SHP77 treated with DMSO at 0.1 percent for 48 hours (cell line): ENCODE measurements around the gene ATP6V0C.

ENCODE experiments used
- DNase-seq: peaks from one replicate; lab custom pipeline; 2025; lab: John Stamatoyannopoulos, UW

The ATP6V0C gene

DNA sequence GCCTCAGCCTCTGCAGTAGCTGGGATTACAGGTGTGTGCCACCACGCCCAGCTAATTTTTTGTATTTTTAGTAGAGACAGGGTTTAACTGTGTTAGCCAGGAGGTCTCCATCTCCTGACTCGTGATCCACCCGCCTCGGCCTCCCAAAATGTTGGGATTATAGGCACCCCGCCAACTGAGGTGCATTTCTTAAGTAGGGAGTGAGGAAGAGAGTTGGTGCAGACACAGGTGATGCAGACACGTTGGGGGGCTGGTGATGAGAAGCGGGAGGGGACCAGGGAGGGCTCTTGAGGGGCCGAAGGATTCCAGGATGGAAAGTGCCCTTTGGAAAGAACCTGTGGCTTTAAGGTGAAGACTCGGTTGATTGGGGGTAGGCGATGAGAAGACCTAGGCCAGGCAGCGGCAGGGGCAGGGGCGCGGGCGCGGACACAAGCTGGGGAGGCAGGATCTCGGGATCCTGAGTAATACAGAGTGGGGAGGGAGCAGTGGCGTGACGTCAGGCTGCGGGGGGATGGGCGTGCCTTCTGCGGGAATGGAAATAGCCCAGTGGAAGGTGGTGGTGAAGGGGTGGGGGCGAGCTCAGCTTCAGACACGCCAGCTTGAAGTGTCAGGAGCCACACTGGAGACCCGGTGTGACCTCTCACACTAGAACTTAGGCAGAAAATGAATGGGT is 2.5 kb upstream of the ATP6V0C start:
- no peak for DNase-seq

DNA sequence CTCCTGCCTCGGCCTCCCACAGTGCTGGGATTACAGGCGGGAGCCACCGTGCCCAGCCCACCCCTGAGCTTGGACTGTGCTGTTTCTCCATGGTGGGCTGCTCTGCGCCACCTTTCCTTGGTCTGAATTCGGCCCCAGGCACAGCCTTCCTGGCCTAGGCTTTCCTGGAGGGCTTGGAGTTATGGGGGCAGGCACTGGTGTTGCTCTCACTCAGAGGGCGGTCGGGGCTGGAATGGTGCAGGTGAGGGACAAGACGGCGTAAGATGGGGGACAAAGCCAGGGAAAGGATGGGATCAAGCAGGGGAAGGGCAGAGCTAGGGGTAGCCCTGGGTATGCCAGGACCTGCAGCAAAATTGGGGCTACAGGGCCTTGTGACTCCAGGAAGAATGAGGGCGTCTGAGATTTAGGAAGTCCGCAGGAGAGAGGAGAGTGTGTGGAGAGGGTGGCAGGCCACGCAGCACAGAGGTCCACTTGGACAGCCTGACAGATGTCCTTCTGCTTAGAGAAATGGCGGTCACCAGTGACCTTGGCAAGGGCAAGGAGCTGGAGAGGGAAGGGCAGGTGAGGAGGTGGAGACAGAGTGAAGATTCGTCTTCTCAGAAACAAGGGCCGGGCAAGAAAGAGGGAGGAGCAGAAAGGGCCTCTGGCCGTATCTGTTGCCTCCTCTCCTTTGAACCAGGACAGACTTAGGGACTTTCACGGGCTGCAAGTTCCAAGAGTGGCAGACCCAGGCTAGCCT is 1.6 kb upstream of the ATP6V0C start:
- DNase-seq: no peak

DNA sequence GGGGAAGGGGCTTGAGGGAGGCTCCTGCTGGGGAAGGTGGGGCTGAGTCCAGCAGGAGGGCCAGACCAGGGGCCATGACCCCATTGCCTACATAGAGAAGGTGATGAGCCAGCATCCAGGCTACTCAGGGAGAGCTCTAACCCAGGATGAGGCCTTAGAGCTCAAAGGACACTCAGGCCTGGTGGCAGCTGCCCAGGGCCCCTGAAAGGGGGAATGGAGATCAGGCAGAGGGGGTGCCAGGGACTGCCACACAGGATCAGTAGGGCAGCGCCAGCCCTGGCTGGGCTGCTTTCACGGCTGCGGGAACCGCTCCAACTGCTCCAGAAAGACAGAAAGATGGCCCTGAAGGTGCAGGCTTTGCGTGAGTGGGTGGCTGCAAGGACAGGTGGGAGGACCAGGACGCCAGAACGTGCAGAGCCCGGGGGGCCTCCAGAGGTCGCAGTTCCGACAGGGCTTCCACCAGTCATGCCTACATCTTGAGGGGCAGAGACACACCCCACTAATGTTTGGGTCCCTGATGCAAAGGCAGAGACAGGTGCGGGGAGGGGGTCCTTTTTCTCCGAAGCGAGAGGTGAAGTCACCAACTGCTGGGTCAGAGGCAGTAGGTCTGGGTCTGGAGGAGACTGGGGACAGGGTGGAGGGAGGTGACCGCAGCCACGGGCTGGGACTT is 882 bp upstream of the ATP6V0C start:
- DNase-seq: peak; percentile 40

DNA sequence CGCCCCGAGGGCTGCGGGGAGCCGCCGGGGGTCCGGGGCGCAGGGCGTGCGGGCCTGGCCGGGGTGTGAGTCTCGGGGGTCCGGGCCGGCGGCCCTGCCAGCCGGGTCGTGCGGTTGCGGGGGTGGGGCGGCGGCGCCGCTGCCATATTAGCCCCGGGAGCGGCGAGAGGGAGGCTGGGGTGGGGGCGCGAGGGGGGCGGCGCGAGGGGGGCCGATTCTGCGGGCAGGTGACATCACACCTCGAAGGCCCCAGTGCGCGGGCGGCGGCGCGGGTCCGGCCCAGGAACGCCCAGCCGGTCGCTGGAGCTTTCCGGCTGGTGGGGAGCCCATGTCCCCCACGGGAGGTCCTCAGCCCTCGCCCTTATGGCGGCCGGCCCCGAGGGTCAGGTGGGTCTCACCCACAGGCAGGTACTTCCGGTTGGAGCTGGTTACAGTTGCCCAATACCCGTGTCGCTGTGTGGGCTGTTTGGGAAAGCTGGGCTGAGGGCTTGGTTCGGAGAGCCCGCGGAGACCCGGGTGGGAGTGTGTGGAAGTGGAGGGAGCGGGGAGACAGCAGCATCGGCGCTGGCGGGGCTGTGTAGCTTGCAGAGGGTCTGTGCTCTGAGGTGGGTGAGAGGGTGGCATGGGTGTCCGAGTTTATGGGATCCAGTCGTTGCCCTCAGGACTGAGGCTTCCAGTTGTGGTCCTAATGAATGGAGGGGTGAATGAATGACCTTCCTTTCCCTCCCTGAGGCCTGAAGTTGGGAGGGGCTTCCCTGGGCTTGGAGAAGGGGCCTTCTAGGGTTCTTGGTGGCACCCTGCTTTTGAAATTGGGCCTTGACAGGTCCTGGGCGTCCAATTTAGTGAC is 804 bp downstream of the ATP6V0C start:
- DNase-seq: no peak

DNA sequence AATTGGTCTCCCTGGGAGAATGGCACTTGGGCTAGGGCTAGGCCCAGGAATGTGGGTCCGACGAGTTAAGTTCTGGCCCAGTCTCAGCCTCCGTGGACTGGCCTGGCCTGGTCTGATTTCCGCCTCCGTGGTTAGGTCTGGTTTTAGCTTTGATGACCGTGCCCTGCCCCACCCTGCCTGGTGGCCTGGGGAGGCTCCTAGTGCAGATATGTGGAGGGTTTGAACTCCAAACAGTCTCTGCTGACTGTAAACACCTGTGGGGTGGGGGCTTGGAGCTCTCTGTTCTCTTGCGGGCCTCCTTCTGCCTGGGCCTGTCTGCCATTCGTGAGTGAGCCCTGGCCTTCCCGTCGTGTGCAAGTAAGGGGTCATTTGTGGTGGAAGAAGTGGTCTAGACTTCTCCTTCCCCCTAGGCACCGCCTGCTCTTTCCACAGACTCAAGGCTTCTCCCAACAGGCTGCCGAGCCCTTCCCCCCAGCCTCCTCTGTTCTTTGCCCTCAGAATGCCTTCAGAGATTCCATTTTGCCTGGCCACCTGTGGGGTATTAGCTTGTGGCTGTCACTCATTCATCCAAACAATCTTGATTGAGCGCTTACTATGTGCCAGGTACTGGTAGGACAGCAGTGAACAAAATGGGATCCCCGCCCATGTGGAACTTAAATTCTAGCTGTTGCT is 1.6 kb downstream of the ATP6V0C start:
- no peak for DNase-seq

DNA sequence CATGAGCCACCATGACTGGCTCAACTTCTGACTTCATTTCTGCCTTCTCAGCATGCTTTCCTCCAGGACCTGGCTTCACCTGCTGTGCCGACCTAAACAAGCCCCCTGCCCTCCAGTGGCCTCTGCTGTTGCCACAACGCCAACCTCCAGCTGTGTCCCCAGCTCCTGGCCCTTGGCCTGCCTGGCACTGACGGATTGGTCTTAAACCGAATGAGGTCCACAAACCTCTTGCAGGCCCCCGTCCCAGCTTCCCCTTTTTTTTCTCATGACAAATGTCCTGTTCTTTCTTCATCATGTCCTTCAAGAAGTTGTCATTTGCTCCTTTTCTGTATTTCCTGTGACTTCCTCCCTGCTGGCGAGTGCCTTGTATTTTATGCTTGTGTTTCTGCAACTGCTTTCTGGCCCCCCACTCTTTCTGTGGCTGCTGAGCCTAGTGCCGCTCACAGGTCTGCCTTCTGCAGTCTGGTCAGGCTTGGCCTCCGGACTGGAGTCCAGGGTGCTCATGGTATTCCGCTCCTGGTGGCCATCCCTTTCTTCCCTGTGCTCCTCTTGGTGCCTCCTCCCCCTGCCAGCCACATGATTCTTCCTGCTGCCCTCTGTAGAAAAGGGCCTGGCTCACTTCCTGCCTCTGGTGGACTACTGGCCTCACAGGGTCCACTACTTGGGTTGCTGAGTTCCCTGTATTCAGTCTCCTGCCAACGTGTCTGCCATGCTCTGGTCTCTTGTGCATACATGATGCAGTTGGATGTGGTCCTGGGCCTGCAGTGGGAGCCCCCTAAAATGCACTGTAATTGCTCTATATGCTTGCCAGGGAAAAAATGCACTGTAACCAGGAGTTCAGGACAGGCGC is 2.9 kb downstream of the ATP6V0C start:
- no peak for DNase-seq

DNA sequence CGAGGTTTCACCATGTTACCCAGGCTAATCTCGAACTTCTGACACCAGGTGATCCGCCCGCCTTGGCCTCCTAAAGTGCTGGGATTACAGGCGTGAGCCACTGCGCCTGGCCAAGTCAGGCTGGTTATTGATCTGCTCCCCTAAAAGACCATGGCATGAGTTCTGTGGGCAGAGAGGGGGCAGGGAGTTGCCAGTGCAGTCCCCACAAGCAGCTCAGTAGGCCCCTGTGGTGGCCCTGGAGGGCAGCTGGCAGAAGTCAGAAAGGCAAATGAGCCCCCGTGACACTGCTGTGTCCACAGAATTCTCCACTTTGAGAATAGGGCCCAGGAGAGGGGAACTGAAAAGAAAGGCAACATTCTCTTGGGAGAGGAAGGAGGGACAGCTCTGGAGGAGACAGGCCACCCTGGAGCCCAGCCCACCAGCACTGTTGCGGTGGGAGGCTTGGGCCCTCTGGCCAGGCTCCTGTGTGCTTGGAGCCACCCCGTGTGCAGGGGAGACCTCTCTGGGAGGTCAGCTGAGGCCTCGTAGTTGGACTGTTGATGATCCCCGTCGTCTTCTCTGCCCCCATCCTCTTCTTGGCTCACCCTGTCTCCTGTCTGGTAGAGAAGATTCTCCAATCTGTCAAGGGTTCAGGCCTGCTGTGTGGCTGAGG is 4.3 kb downstream of the ATP6V0C start:
- no peak for DNase-seq

DNA sequence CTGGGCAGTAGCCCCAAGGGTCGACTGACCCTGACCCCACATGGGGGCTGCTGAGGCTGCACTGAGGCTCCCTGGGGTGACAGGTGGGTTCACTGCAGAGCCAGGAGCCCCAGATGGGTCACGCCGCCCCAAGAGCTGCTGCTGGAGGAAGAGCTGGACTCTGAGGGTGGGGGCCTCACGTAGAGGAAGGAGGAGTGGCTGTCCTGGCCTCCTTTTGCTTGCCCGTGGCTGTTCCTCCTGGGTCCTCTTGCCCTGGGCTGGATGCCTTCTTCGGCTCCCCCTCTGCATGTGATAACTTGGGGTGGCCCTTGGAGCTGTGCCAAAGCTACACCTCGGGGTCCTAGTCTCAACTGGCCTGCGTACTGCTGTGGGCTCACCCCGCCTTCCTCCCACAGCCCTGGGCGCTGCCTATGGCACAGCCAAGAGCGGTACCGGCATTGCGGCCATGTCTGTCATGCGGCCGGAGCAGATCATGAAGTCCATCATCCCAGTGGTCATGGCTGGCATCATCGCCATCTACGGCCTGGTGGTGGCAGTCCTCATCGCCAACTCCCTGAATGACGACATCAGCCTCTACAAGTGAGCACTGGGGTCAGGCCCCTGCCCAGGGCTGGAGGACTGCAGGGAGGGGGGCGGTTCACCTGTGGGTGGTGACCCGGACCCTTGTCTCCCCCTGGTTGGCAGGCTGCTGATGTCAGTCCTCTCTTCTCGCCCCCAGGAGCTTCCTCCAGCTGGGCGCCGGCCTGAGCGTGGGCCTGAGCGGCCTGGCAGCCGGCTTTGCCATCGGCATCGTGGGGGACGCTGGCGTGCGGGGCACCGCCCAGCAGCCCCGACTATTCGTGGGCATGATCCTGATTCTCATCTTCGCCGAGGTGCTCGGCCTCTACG is 5.3 kb downstream of the ATP6V0C start:
- DNase-seq: no peak

DNA sequence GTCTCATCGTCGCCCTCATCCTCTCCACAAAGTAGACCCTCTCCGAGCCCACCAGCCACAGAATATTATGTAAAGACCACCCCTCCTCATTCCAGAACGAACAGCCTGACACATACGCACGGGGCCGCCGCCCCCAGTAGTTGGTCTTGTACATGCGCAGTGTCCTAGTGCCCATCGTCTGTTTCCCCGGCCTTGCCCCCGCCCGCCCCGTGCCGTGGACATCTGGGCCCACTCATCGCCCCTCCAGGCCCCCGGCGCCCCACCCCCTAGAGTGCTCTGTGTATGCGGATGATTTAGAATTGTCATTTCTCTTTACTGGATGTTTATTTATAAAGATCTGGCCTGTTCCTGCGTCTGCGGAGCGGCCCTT is 5.9 kb downstream of the ATP6V0C start:
- no peak for DNase-seq

DNA sequence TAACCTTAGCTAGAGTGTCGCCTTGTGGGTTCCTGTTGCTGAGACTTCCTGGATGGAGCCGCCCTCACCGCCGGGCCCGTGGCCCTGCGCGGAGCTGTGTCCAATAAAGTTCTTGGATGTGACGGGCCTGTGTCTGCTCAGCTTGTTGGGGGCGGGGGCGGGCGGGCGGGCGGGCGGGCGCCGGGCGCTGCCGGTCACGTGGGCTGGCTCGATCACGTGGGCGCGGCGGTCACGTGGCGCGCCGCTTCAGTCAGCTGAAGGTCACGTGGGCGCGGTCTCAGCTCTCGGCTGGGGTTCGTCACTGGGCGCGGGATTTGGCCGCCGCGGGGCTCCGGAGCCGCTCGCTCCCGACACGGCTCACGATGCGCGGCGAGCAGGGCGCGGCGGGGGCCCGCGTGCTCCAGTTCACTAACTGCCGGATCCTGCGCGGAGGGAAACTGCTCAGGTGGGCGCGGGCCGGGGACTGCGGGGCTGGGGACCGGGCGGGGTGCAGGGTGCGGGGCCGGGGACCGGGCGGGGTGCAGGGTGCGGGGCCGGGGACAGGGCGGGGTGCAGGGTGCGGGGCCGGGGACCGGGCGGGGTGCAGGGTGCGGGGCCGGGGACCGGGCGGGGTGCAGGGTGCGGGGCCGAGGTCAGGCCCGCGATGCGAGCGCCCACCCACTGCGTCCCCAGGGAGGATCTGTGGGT is 6.5 kb downstream of the ATP6V0C start, which contains the start of gene AMDHD2:
Gene AMDHD2, plus strand, starts transcription at position 275 of the 687 bp plus-strand sequence. Its CDS starts 88 bp downstream, at position 363.
- peak; percentile 54 for DNase-seq

DNA sequence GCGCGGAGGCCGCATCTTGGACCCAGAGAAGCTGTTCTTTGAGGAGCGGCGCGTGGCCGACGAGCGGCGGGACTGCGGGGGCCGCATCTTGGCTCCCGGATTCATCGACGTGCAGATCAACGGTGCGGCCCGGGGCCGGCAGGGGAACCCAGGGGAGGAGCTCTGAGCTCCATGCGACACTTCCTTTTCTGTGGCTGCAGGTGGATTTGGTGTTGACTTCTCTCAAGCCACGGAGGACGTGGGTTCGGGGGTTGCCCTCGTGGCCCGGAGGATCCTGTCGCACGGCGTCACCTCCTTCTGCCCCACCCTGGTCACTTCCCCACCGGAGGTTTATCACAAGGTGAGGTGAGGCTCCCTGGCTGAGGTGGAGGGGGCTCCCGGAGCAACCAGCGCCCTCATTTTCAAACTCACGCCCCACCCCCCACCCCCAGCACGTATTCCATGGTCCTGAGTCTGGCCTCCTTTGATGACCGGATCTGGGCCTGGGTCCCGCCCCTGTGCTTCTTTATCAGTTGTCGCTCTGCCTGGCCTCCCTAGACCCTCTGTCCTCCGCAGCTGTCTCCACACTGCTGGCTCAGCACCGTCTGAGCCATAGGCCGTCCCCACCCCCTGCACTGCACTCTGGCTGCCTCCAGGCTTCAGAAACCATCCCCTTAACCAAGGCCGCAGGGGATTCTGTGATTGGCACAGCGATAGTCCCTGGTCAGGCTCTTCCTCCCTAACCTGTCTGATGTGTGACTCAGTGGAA is 7.2 kb downstream of the ATP6V0C start:
- no peak for DNase-seq

DNA sequence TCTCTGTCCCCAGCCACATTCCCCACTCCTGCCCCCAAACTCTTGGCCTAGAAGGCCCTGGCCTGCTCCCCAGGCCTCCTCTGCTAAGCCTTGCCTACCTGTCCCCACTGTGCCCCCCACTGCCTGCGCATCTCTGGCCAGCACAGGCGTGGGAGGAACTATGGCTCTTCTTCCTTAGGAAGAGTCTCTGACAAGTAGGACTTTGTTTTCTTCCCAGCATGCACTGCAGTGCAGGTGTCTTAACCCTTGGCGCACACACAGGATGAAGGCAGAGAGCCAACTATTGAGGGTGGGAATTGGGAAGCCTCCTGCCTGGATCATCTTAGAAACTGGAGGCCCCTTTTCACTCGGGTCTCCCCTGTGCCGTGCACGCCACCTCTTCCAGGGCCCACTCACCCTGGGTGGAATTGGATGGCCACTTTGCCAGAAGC is 10.1 kb downstream of the ATP6V0C start:
- no peak for DNase-seq

DNA sequence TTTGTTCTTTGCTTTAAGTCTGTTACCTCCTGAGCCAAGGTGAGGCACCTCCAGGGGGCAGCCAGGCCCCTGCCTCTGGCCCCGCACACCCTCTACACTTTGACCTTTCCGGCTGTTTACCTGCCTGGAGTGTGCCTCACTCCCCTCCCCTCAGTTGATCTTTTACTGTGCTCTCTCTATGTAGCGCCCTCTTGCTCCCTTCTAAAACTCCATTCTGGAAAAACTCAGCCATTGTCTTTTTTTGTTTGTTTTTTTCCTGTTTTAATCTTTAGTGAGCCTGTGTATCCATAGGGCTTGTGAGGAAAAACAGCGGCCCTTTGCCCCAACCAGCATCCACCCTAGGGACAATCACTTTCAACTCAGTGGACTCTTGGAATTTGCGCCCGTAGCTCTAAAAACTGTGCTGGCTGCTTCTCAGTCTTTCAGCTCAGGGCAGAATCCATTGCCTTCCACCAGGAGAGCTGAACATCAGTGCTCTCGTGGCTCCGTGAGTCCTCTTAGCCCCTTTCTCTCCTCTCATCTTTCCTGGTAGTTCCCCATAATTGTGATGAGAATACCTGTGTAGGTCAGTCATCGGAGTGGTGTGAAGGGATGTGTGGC is 10.7 kb downstream of the ATP6V0C start:
- no peak for DNase-seq

DNA sequence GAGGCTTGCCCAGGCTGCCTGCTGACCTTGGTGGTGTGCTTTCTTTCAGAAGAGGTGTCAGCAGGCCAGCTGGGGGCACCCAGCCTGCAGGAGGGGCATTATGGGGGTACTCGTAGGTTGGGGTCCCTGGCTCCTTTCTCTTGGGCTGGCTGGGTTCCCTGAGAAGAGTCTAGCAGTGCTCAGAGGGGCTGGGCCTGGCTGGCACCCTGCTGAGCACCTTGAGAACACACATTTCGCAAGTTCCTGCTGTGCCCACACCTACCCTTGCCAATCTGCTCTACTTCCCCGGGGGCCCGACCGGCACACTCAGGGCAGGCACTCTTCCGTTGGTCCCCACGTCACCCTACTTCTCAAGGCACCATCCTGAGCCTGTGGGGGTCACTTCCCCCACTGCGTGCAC is 12.4 kb downstream of the ATP6V0C start:
- no peak for DNase-seq

DNA sequence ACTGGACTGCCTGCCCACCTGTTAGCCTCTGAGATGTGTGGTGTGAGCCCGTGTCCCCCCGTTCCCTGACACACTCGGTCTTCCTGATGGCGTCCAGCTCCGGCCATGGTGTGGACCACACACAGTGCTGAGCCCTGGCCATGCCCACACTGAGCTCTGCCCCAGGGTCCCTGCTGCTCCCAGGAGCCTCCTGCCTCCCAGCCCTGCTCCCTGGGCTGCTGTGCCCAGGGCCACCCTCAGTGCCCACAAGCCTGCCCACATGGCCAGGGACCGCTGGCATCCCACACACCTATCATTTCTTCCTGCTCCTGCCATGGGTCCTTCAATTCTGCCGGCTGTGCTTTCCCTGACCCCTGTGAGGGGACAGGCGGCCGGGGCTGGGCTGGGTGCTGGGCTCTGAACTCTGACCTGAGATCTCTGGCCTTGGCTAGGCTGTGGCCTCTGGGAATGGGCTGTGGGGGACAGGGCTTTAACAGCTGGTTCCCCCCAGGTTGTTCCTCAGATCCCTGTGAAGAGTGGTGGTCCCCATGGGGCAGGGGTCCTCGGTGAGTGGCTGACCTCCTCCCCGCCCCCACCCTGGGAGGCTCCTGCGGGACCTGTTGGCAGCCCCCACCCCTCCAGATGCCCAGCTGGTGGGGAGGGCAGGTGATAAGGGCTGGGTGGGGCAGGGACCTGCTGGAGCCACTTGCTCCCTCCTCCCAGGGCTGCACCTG is 13.5 kb downstream of the ATP6V0C start:
- no peak for DNase-seq

DNA sequence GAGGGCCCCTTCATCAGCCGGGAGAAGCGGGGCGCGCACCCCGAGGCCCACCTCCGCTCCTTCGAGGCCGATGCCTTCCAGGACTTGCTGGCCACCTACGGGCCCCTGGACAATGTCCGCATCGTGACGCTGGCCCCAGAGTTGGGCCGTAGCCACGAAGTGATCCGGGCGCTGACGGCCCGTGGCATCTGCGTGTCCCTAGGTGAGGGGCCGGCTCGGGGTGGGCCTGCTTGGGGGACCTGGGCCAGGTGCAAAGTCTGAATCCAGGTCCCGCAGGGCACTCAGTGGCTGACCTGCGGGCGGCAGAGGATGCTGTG is 14.0 kb downstream of the ATP6V0C start:
- no peak for DNase-seq
